HG02970 (cell line): ENCODE data around the gene CAPN7.

Experiments
- ATAC-seq: cut with Tn5 transposase; IDR thresholded peaks from one replicate; pipeline ENCODE4 v1.9.1; 2021; ENCODE audit warnings: mild to moderate bottlenecking, moderate library complexity, moderate number of reproducible peaks; ENCODE audit not compliant: unreplicated experiment, low FRiP score

The CAPN7 gene

GRCh38 chr3:15292765-15293522 is 86.9 kb downstream of the CAPN7 start:
- no peak for ATAC-seq

- ATAC-seq, result no peak
These were observed 88.9 kb downstream of the CAPN7 start for GRCh38 chr3:15294929-15295328.

GRCh38 chr3:15295506-15295905 is 89.5 kb downstream of the CAPN7 start:
- no peak for ATAC-seq

GRCh38 chr3:15297608-15298350 is 91.7 kb downstream of the CAPN7 start:
- no peak for ATAC-seq

GRCh38 chr3:15298504-15298903 is 92.5 kb downstream of the CAPN7 start:
- ATAC-seq, result no peak

GRCh38 chr3:15299036-15299435 is 93.0 kb downstream of the CAPN7 start:
- ATAC-seq, result no peak

GRCh38 chr3:15300323-15301078 is 94.5 kb downstream of the CAPN7 start:
- ATAC-seq, result no peak

GRCh38 chr3:15301761-15302160 is 95.7 kb downstream of the CAPN7 start:
- no peak for ATAC-seq
